HEK293 (cell line): ENCODE data around the gene NTRK3.

Experiments used
- CTCF ChIA-PET: fragments of 350-600 bp; formaldehyde crosslinking; extraction: SDS; loops from one replicate; lab custom pipeline; 2021; ENCODE audit warnings: antibody characterized with exemption; lab: Yijun Ruan, JAX
- POLR2A ChIA-PET: fragments of 300-600 bp; formaldehyde crosslinking; extraction: SDS; loops from one replicate; lab custom pipeline; 2020; ENCODE audit warnings: antibody characterized with exemption, inconsistent platforms; lab: Yijun Ruan, JAX
- H3K27ac ChIP-seq: fragments of 200-500 bp; sonication (Bioruptor generic); 2 replicates; pipeline ENCODE4 v1.5.1; 2014; ENCODE audit warnings: low read depth, low read length, control low read depth, inconsistent platforms; ENCODE audit errors: extremely low read depth
- H3K36me3 ChIP-seq, 2 experiments: fragments of 200-500 bp in 1 of 2; sonication (Bioruptor generic) in 1 of 2; 1 replicate in 1 of 2; 2 replicates in 1 of 2; pipeline ENCODE4 v1.5.1; 2014 to 2017; ENCODE audit warnings: inconsistent platforms in 2 of 2, low read length in 2 of 2; ENCODE audit not compliant: control insufficient read depth in 2 of 2, insufficient read depth in 1 of 2
- H3K4me1 ChIP-seq: fragments of 200-500 bp; sonication (Bioruptor generic); 2 replicates; pipeline ENCODE4 v1.5.1; 2014; ENCODE audit warnings: mild to moderate bottlenecking, low read length, inconsistent platforms; ENCODE audit not compliant: control insufficient read depth, insufficient read depth
- H3K4me3 ChIP-seq: 2 replicates; pipeline ENCODE4 v1.5.1; 2011; ENCODE audit warnings: low read depth, mild to moderate bottlenecking, control low read depth, low read length, moderate library complexity
- H3K9me3 ChIP-seq: fragments of 200-500 bp; sonication (Bioruptor generic); 2 replicates; pipeline ENCODE4 v1.5.1; 2014; ENCODE audit warnings: low read depth, low read length, inconsistent platforms; ENCODE audit not compliant: control insufficient read depth, insufficient read depth
- KLF9 ChIP-seq: fragments of 450-650 bp; formaldehyde crosslinking; IDR thresholded peaks from 2 replicates; pipeline ENCODE4 v1.5.1; 2016; ENCODE audit warnings: missing biosample characterization, missing genetic modification characterization, low read depth
- SCRT1 ChIP-seq: fragments of 450-650 bp; formaldehyde crosslinking; IDR thresholded peaks from 2 replicates; pipeline ENCODE4 v1.5.1; 2016; ENCODE audit warnings: missing biosample characterization, missing genetic modification characterization, borderline replicate concordance
- ZNF121 ChIP-seq: fragments of 450-650 bp; formaldehyde crosslinking; IDR thresholded peaks from 2 replicates; pipeline ENCODE4 v1.5.1; 2016; ENCODE audit warnings: missing biosample characterization, missing genetic modification characterization
- ZNF157 ChIP-seq: fragments of 450-650 bp; formaldehyde crosslinking; IDR thresholded peaks from 2 replicates; pipeline ENCODE4 v1.5.1; 2016; ENCODE audit warnings: missing biosample characterization, missing genetic modification characterization
- ZNF175 ChIP-seq: fragments of 450-650 bp; formaldehyde crosslinking; IDR thresholded peaks from 2 replicates; pipeline ENCODE4 v1.5.1; 2016; ENCODE audit warnings: missing biosample characterization, missing genetic modification characterization
- ZNF184 ChIP-seq: fragments of 450-650 bp; IDR thresholded peaks from 2 replicates; pipeline ENCODE4 v1.5.1; 2018; ENCODE audit warnings: missing biosample characterization, mild to moderate bottlenecking, missing genetic modification characterization
- ZNF248 ChIP-seq: fragments of 450-650 bp; formaldehyde crosslinking; IDR thresholded peaks from 2 replicates; pipeline ENCODE4 v1.5.1; 2017; ENCODE audit warnings: missing biosample characterization, missing genetic modification characterization
- ZNF274 ChIP-seq, 2 experiments: fragments of 200-500 bp in 1 of 2; fragments of 450-650 bp in 1 of 2; sonication (Bioruptor generic) in 1 of 2; formaldehyde crosslinking in 1 of 2; IDR thresholded peaks; 2 replicates each; pipeline versions ENCODE4 v1.5.1 to v1.6.1; 2014 to 2016; ENCODE audit warnings: borderline replicate concordance in 1 of 2, inconsistent platforms in 1 of 2, low read length in 1 of 2, missing biosample characterization in 1 of 2, missing genetic modification characterization in 1 of 2
- ZNF311 ChIP-seq: fragments of 450-650 bp; formaldehyde crosslinking; IDR thresholded peaks from 2 replicates; pipeline ENCODE4 v1.5.1; 2017; ENCODE audit warnings: missing biosample characterization, missing genetic modification characterization, borderline replicate concordance
- ZNF37A ChIP-seq: fragments of 450-650 bp; IDR thresholded peaks from 2 replicates; pipeline ENCODE4 v1.5.1; 2018; ENCODE audit warnings: missing biosample characterization, missing genetic modification characterization
- ZNF48 ChIP-seq: fragments of 450-650 bp; formaldehyde crosslinking; IDR thresholded peaks from 2 replicates; pipeline ENCODE4 v1.5.1; 2016; ENCODE audit warnings: missing biosample characterization, missing genetic modification characterization
- ZNF558 ChIP-seq: fragments of 450-650 bp; formaldehyde crosslinking; IDR thresholded peaks from 2 replicates; pipeline ENCODE4 v1.5.1; 2016; ENCODE audit warnings: missing biosample characterization, missing genetic modification characterization
- ZNF571 ChIP-seq: fragments of 450-650 bp; formaldehyde crosslinking; IDR thresholded peaks from 2 replicates; pipeline ENCODE4 v1.5.0; 2017; ENCODE audit warnings: missing biosample characterization, missing genetic modification characterization
- ZNF791 ChIP-seq: fragments of 450-650 bp; formaldehyde crosslinking; IDR thresholded peaks from 2 replicates; pipeline ENCODE4 v1.5.1; 2016; ENCODE audit warnings: missing biosample characterization, missing genetic modification characterization
- TF ChIP-seq, protein P1 (sequence below): fragments of 450-650 bp; formaldehyde crosslinking; conservative IDR thresholded peaks from 2 replicates; pipeline ENCODE4 v1.5.1; 2016; ENCODE audit warnings: low read depth, missing biosample characterization, missing genetic modification characterization
- TF ChIP-seq, protein P2 (sequence below): fragments of 450-650 bp; formaldehyde crosslinking; IDR thresholded peaks from 2 replicates; pipeline ENCODE4 v1.5.1; 2016; ENCODE audit warnings: missing biosample characterization, missing genetic modification characterization
- TF ChIP-seq, protein P3 (sequence below): fragments of 450-650 bp; formaldehyde crosslinking; IDR thresholded peaks from 2 replicates; pipeline ENCODE4 v1.5.1; 2016; ENCODE audit warnings: missing biosample characterization, missing genetic modification characterization
- TF ChIP-seq, protein P4 (sequence below): fragments of 450-650 bp; IDR thresholded peaks from 2 replicates; pipeline ENCODE4 v1.5.1; 2018; ENCODE audit warnings: missing biosample characterization, missing genetic modification characterization
- TF ChIP-seq, protein P5 (sequence below): fragments of 450-650 bp; formaldehyde crosslinking; IDR thresholded peaks from 2 replicates; pipeline ENCODE4 v1.5.1; 2016; ENCODE audit warnings: missing biosample characterization, missing genetic modification characterization

The NTRK3 gene

DNA sequence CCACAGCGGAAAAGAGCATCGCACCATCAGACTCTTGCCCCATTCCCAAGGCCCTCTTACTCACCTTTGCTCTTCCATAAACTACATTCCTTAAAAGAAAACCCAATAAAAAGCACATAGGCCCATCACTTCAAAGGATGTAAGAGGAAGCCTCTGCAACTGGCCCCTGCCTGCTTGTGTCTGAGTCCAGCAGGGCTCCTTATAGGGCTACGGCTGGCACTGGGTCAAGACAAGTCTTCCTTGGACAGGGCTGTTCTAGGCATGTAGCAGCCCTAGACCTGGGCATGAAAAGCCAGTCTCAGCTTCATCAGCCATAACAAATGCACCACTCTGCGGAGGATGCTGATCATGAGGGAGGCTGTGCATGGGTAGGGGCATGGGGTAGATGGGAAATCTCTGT lies 218.3 kb downstream of the NTRK3 start (continued):
- TF ChIP-seq, protein P1, sequence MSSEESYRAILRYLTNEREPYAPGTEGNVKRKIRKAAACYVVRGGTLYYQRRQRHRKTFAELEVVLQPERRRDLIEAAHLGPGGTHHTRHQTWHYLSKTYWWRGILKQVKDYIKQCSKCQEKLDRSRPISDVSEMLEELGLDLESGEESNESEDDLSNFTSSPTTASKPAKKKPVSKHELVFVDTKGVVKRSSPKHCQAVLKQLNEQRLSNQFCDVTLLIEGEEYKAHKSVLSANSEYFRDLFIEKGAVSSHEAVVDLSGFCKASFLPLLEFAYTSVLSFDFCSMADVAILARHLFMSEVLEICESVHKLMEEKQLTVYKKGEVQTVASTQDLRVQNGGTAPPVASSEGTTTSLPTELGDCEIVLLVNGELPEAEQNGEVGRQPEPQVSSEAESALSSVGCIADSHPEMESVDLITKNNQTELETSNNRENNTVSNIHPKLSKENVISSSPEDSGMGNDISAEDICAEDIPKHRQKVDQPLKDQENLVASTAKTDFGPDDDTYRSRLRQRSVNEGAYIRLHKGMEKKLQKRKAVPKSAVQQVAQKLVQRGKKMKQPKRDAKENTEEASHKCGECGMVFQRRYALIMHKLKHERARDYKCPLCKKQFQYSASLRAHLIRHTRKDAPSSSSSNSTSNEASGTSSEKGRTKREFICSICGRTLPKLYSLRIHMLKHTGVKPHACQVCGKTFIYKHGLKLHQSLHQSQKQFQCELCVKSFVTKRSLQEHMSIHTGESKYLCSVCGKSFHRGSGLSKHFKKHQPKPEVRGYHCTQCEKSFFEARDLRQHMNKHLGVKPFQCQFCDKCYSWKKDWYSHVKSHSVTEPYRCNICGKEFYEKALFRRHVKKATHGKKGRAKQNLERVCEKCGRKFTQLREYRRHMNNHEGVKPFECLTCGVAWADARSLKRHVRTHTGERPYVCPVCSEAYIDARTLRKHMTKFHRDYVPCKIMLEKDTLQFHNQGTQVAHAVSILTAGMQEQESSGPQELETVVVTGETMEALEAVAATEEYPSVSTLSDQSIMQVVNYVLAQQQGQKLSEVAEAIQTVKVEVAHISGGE (tag by site-specific recombination), result no peak
- TF ChIP-seq ZNF157 (no peak), ZNF311 (tag by site-specific recombination) (no peak)
- TF ChIP-seq, protein P2, sequence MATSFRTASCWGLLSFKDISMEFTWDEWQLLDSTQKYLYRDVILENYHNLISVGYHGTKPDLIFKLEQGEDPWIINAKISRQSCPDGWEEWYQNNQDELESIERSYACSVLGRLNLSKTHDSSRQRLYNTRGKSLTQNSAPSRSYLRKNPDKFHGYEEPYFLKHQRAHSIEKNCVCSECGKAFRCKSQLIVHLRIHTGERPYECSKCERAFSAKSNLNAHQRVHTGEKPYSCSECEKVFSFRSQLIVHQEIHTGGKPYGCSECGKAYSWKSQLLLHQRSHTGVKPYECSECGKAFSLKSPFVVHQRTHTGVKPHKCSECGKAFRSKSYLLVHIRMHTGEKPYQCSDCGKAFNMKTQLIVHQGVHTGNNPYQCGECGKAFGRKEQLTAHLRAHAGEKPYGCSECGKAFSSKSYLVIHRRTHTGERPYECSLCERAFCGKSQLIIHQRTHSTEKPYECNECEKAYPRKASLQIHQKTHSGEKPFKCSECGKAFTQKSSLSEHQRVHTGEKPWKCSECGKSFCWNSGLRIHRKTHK (tag by site-specific recombination), result no peak

DNA sequence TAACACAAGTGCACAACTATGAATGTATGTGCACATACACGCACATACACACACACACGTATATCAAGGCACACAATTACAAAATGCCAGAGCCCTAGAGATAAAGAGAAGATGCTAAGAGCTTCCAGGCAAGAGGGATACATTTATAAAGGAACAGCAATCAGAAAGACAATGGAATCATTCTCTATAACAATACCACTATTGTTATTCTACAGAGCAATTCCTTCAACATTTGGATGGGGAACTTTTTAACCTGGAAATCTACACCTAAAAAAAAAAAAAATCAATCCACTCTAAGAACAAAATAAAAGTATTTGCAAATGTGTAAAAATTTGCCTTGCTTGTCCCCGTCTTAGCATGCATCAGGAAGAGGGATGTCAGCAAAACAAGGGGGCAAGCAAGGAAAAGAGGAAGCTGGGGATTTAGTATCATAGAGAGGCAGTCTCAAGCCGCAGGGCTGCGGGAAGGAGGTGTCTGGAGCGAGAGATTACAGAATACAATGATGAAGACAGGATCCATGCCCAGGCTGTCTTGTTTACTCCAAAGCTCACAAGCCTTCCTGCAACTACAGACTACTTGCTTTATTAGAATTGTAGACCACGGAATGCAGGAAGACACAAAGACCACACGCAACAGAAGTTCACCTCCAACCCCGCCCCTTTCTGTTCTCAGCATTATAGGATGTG lies 220.2 kb downstream of the NTRK3 start:
- H3K4me3 ChIP-seq, result no peak overlapping the region
- no peaks in the 10 kb centered on the region for H3K36me3 ChIP-seq
- H3K9me3 ChIP-seq, result no peaks in the 10 kb centered on the region
- CTCF ChIA-PET, result no interaction called here
- TF ChIP-seq, protein P3, sequence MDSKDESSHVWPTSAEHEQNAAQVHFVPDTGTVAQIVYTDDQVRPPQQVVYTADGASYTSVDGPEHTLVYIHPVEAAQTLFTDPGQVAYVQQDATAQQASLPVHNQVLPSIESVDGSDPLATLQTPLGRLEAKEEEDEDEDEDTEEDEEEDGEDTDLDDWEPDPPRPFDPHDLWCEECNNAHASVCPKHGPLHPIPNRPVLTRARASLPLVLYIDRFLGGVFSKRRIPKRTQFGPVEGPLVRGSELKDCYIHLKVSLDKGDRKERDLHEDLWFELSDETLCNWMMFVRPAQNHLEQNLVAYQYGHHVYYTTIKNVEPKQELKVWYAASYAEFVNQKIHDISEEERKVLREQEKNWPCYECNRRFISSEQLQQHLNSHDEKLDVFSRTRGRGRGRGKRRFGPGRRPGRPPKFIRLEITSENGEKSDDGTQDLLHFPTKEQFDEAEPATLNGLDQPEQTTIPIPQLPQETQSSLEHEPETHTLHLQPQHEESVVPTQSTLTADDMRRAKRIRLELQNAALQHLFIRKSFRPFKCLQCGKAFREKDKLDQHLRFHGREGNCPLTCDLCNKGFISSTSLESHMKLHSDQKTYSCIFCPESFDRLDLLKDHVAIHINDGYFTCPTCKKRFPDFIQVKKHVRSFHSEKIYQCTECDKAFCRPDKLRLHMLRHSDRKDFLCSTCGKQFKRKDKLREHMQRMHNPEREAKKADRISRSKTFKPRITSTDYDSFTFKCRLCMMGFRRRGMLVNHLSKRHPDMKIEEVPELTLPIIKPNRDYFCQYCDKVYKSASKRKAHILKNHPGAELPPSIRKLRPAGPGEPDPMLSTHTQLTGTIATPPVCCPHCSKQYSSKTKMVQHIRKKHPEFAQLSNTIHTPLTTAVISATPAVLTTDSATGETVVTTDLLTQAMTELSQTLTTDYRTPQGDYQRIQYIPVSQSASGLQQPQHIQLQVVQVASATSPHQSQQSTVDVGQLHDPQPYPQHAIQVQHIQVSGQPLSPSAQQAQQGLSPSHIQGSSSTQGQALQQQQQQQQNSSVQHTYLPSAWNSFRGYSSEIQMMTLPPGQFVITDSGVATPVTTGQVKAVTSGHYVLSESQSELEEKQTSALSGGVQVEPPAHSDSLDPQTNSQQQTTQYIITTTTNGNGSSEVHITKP (tag by site-specific recombination), result no peak
- TF ChIP-seq ZNF175 (tag by site-specific recombination) (no peak), SCRT1 (tag by site-specific recombination) (no peak), ZNF274 (IDR thresholded peaks at IDR 0.05; ENCODE audit: low read length) (no peak), ZNF274 (tag by site-specific recombination; IDR thresholded peaks at IDR 0.05; ENCODE audit: borderline replicate concordance) (no peak), ZNF48 (no peak), ZNF571 (tag by site-specific recombination) (no peak), ZNF248 (tag by site-specific recombination) (no peak), ZNF121 (tag by site-specific recombination) (no peak), ZNF558 (no peak), ZNF184 (tag by site-specific recombination) (no peak), ZNF37A (tag by site-specific recombination) (no peak), ZNF791 (tag by site-specific recombination) (no peak), KLF9 (tag by site-specific recombination) (no peak)
- TF ChIP-seq, protein P4, sequence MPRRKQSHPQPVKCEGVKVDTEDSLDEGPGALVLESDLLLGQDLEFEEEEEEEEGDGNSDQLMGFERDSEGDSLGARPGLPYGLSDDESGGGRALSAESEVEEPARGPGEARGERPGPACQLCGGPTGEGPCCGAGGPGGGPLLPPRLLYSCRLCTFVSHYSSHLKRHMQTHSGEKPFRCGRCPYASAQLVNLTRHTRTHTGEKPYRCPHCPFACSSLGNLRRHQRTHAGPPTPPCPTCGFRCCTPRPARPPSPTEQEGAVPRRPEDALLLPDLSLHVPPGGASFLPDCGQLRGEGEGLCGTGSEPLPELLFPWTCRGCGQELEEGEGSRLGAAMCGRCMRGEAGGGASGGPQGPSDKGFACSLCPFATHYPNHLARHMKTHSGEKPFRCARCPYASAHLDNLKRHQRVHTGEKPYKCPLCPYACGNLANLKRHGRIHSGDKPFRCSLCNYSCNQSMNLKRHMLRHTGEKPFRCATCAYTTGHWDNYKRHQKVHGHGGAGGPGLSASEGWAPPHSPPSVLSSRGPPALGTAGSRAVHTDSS (tag by site-specific recombination), result no peak
- TF ChIP-seq, protein P5, sequence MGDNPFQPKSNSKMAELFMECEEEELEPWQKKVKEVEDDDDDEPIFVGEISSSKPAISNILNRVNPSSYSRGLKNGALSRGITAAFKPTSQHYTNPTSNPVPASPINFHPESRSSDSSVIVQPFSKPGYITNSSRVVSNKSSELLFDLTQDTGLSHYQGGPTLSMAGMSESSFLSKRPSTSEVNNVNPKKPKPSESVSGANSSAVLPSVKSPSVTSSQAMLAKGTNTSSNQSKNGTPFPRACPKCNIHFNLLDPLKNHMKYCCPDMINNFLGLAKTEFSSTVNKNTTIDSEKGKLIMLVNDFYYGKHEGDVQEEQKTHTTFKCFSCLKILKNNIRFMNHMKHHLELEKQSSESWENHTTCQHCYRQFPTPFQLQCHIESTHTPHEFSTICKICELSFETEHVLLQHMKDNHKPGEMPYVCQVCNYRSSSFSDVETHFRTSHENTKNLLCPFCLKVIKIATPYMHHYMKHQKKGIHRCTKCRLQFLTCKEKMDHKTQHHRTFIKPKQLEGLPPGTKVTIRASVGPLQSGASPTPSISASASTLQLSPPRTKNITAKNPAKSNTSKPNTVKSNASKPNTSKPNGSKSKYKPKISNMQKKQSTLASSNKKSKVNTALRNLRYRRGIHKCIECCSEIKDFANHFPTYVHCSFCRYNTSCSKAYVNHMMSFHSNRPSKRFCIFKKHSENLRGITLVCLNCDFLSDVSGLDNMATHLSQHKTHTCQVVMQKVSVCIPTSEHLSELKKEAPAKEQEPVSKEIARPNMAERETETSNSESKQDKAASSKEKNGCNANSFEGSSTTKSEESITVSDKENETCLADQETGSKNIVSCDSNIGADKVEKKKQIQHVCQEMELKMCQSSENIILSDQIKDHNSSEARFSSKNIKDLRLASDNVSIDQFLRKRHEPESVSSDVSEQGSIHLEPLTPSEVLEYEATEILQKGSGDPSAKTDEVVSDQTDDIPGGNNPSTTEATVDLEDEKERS, result no peak
- POLR2A ChIA-PET, result no interaction called here
- no peaks in the 10 kb centered on the region for H3K4me1 ChIP-seq
- no peak overlapping the region for H3K27ac ChIP-seq
